ENCODE data around the gene CD300A.

- TF ChIP-seq POLR2A (IDR thresholded peaks at IDR 0.05; ENCODE audit: low read depth, low read length) (no peak), TAF1 (IDR thresholded peaks at IDR 0.05; ENCODE audit: low read depth, low read length) (no peak), POLR2AphosphoS5 (IDR thresholded peaks at IDR 0.05; ENCODE audit: low read depth, low read length) (no peak), POU2F2 (IDR thresholded peaks at IDR 0.05; ENCODE audit: low read depth, low read length) (no peak), PAX5 (IDR thresholded peaks at IDR 0.05; ENCODE audit: insufficient read depth, low read length, severe bottlenecking) (no peak), SPI1 (IDR thresholded peaks at IDR 0.05; ENCODE audit: low read depth, low read length) (no peak)
These were observed 6.2 kb upstream of the CD300A start for GRCh38 chr17:74460241-74460640.
